ENCODE results near the gene MCFD2. TPM values are rescaled to one million over a fixed set of nuclear protein-coding genes. Genes with fewer than 3 reads are reported as not detected.

The MCFD2 gene
- total RNA-seq, 3 donors from 2014 or later, result 83.0 to 94.8 (median 89.8) TPM

DNA sequence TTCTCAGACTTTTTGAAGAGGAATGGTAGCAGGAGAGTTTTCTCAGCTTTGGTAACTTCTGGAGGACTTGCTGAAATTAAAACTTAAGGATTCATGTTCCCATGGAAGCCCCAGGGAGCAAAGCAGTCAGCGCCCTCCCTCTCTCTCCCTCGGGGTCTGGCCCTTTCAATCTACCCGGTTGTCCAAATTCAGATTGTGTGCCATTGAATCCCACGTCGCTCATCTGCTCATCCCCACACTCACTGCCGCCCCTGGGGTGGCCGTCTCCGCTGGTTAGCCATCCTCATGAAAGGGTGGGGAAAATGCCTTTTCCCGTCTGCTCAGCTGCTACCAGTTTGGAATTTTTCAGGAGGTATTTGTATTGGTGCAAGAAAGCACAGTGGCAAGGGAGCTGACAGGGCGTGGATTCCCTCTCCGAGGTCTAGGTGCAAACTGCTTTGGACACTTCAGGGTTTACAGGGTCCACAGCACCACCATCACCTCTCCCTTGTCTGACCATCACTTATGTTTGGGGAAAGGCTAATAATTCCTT lies 27.1 kb downstream of the MCFD2 start:
- intact Hi-C loops (cut with DNase I; ENCODE audit: low total_unique reads), result no loop called here
- no peaks in the 10 kb centered on the region for H3K36me3 ChIP-seq
- TF ChIP-seq POLR2A (IDR thresholded peaks at IDR 0.05), result no peak
- TF ChIP-seq, protein P1, sequence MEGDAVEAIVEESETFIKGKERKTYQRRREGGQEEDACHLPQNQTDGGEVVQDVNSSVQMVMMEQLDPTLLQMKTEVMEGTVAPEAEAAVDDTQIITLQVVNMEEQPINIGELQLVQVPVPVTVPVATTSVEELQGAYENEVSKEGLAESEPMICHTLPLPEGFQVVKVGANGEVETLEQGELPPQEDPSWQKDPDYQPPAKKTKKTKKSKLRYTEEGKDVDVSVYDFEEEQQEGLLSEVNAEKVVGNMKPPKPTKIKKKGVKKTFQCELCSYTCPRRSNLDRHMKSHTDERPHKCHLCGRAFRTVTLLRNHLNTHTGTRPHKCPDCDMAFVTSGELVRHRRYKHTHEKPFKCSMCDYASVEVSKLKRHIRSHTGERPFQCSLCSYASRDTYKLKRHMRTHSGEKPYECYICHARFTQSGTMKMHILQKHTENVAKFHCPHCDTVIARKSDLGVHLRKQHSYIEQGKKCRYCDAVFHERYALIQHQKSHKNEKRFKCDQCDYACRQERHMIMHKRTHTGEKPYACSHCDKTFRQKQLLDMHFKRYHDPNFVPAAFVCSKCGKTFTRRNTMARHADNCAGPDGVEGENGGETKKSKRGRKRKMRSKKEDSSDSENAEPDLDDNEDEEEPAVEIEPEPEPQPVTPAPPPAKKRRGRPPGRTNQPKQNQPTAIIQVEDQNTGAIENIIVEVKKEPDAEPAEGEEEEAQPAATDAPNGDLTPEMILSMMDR (IDR thresholded peaks at IDR 0.05), result no peak
- no peak for TF ChIP-seq POLR2AphosphoS5 (IDR thresholded peaks at IDR 0.05)
- H3K4me3 ChIP-seq, result no peak overlapping the region
- H3K27ac ChIP-seq, result peak overlapping the region in 1 of 2 donors; percentile 1
- H3K9me3 ChIP-seq, result no peaks in the 10 kb centered on the region
- DNase-seq (ENCODE audit: low spot score in 2 of 2), result no peak
- H3K4me1 ChIP-seq, result no peaks in the 10 kb centered on the region
- no peaks in the 10 kb centered on the region for H3K27me3 ChIP-seq

DNA sequence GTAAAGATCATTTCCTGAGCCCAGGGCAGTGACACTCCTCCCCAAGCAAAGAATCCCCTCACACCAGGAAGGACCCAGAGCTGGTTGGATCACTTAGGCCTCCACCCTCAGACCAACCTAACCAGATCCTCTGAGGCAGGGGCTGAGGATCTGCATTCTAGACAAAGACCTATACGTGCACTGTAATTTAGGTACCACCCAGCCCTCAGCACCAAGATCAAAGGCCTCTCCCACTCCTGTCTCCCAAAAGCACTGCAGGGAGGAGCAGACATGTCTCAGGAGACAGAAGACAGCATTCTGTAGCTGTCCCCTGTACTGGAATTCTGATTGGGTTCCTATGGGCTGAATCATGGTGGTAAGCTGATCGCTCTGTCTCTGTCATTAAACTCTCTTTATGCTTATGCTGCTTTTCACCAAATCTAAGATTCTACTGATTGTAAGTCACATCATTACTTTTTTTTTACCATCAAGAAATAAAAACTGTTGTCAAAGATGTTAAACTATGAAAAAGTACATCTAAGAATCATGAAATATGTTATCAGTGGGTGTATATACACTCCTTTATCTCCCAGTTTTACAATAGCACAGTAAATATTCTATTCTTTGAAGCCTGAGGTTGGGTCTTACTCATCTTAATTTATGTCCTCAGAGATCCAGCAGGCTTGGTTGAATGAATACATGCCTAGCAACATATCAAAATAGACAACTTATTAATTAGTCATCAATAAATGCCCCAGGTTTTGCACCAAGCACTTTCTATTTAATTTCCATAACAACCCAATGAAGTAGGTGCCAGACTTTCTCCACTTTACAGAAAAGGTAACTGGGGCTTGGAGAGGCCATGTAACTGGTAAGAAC lies 28.3 kb downstream of the MCFD2 start:
- Histone ChIP-seq H3K36me3 (no peaks in the 10 kb centered on the region), H3K27me3 (no peaks in the 10 kb centered on the region), H3K4me1 (no peaks in the 10 kb centered on the region), H3K27ac (no peak overlapping the region), H3K9me3 (no peaks in the 10 kb centered on the region), H3K4me3 (no peak overlapping the region)
- no peak for TF ChIP-seq POLR2AphosphoS5 (IDR thresholded peaks at IDR 0.05)
- no peak for TF ChIP-seq POLR2A (IDR thresholded peaks at IDR 0.05)
- TF ChIP-seq, protein P1 (IDR thresholded peaks at IDR 0.05), result no peak
- intact Hi-C loops (cut with DNase I; ENCODE audit: low total_unique reads), result no loop called here
- DNase-seq (ENCODE audit: low spot score in 2 of 2), result no peak

DNA sequence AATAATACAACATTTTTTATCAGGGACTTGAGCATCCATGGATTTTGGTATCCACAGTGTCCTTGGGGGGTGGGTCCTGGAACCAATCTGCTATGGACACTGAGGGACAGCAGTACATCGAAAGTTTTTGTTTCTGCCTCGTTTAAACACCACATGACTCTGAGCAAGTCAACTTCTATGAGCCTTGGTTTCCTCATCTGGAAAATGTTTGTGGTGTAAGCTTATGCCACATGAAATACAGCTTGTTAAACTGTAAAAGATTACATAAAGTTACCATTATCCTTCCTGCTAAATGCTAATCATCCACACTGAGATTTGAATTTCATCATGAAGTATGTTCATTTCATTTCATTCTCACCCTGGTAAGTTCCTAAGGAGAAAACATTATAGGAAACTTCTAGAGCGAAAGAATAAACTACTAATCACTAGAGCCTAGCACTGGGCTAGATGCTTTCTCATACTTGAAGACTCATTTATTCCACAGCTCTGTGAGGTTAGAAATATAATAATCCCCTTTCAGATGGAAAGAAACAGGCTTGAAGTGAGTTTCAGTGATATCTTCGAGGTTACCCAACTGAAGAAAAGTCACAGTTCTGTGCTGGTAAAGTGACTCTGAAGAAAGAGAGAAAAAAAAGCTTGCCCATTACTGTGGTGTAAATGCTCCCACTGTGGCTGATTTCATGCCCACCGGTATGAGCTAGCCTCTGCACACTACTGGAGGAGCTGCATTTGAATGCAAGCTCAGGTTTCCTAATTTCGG lies 29.2 kb downstream of the MCFD2 start:
- no peaks in the 10 kb centered on the region for H3K9me3 ChIP-seq
- no peak for DNase-seq (ENCODE audit: low spot score in 2 of 2)
- no peaks in the 10 kb centered on the region for H3K36me3 ChIP-seq
- no peaks in the 10 kb centered on the region for H3K27me3 ChIP-seq
- no peaks in the 10 kb centered on the region for H3K4me1 ChIP-seq
- H3K27ac ChIP-seq, result no peak overlapping the region
- TF ChIP-seq, protein P1 (IDR thresholded peaks at IDR 0.05), result no peak
- no peak for TF ChIP-seq POLR2A (IDR thresholded peaks at IDR 0.05)
- no peak for TF ChIP-seq POLR2AphosphoS5 (IDR thresholded peaks at IDR 0.05)
- intact Hi-C loops (cut with DNase I; ENCODE audit: low total_unique reads), result no loop called here
- no peak overlapping the region for H3K4me3 ChIP-seq

DNA sequence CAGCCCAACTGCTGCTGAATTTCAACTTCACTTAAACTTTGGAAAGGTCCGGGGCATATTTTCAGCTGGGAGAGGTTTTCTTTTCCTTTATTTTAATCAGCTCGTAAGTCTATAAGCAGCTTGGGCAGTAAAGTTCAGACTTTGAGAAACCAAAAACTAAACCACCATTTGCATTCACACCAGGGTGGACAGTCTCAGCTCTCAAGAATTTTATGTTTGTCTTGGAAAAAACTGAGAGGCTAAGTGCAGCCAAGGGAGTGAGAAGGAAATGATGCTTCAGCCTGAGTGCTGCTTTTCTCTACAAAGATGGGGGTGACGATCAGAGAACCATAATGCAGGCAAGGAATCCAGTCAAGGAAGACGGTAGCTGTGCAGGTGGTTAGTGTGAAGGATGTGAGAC lies 30.2 kb downstream of the MCFD2 start:
- Histone ChIP-seq H3K4me3 (no peak overlapping the region), H3K27me3 (no peaks in the 10 kb centered on the region), H3K4me1 (no peaks in the 10 kb centered on the region), H3K27ac (no peak overlapping the region), H3K36me3 (no peaks in the 10 kb centered on the region), H3K9me3 (no peaks in the 10 kb centered on the region)
- no peak for DNase-seq (ENCODE audit: low spot score in 2 of 2)
- TF ChIP-seq, protein P1 (IDR thresholded peaks at IDR 0.05), result no peak
- TF ChIP-seq POLR2A (IDR thresholded peaks at IDR 0.05), result no peak
- TF ChIP-seq POLR2AphosphoS5 (IDR thresholded peaks at IDR 0.05), result no peak
- intact Hi-C loops (cut with DNase I; ENCODE audit: low total_unique reads), result no loop called here

Measured in breast epithelium (tissue), 4 donors.